HUDEP-2 (cell line): ENCODE data around the gene ATAD3B.
"Not testable (repeated sequence)": the region's sequence is repeated elsewhere in the genome, so short reads cannot be mapped to it uniquely, and the experiment has no call there.

Source experiments
- DNase-seq, 76 experiments: peaks; one replicate each; lab custom pipeline; 2025; ENCODE audit not compliant: unreplicated experiment in 76 of 76; lab: John Stamatoyannopoulos, UW

Gene ATAD3B

GRCh38 chr1:1505801-1506200 is 34.2 kb downstream of the ATAD3B start:
- DNase-seq = not testable (repeated sequence)

- no peak for DNase-seq
Observed at GRCh38 chr1:1507305-1507704, 35.7 kb downstream of the ATAD3B start.

GRCh38 chr1:1508775-1509464 is 37.4 kb downstream of the ATAD3B start:
- not testable (repeated sequence) for DNase-seq

- DNase-seq = not testable (repeated sequence)
Observed at GRCh38 chr1:1509465-1509850, 37.9 kb downstream of the ATAD3B start.

- peak in 44 of 76 experiments; percentile 4 to 56 (median 22) for DNase-seq
Observed at GRCh38 chr1:1510912-1511532, 39.5 kb downstream of the ATAD3B start.

- peak in 75 of 76 experiments; percentile 14 to 97 (median 93) for DNase-seq
Observed at GRCh38 chr1:1511533-1512285, 40.1 kb downstream of the ATAD3B start, which contains the start of gene ATAD3A. Gene ATAD3A (plus strand): TSS chr1:1512162. CDS start chr1:1512269, 107 bp downstream.

GRCh38 chr1:1512425-1512824 is 40.9 kb downstream of the ATAD3B start:
- DNase-seq = peak in 3 of 76 experiments; percentile 10 to 17 (median 15)

- not testable (repeated sequence) for DNase-seq
Observed at GRCh38 chr1:1513675-1514074, 42.1 kb downstream of the ATAD3B start.

- DNase-seq = not testable (repeated sequence)
Observed at GRCh38 chr1:1514376-1514775, 42.8 kb downstream of the ATAD3B start.

- not testable (repeated sequence) for DNase-seq
Observed at GRCh38 chr1:1516923-1517322, 45.4 kb downstream of the ATAD3B start.

- DNase-seq = no peak
Observed at GRCh38 chr1:1517973-1518620, 46.5 kb downstream of the ATAD3B start.

- DNase-seq = not testable (repeated sequence)
Observed at GRCh38 chr1:1518621-1519007, 47.0 kb downstream of the ATAD3B start.

GRCh38 chr1:1519805-1520505 is 48.4 kb downstream of the ATAD3B start:
- DNase-seq = not testable (repeated sequence)

- DNase-seq = no peak
Observed at GRCh38 chr1:1521331-1521730, 49.8 kb downstream of the ATAD3B start.

GRCh38 chr1:1522536-1522935 is 51.0 kb downstream of the ATAD3B start:
- not testable (repeated sequence) for DNase-seq

GRCh38 chr1:1523226-1523625 is 51.7 kb downstream of the ATAD3B start:
- DNase-seq = not testable (repeated sequence)

GRCh38 chr1:1523651-1524050 is 52.1 kb downstream of the ATAD3B start:
- DNase-seq = not testable (repeated sequence)

- not testable (repeated sequence) for DNase-seq
Observed at GRCh38 chr1:1524750-1525383, 53.3 kb downstream of the ATAD3B start.

- DNase-seq = not testable (repeated sequence)
Observed at GRCh38 chr1:1526476-1526875, 54.9 kb downstream of the ATAD3B start.
